SK-N-SH treated with all-trans-retinoic acid at 6 μM for 48 hours (cell line): ENCODE measurements around the gene MDC1.
A peak's percentile ranks its signal among the peaks of the same experiment; 100 is the strongest.

Experiments
- ATAC-seq: fragments of 200-7000 bp; cut with Tn5 transposase; 3 replicates; pipeline ENCODE4 v1.9.1; 2020; ENCODE audit warnings: mild to moderate bottlenecking, moderate library complexity
- ESRRG ChIP-seq: fragments of 250-450 bp; sonication (Bioruptor Pico); IDR thresholded peaks from 2 replicates; pipeline ENCODE4 v1.6.1; 2021; ENCODE audit warnings: mild to moderate bottlenecking
- GLIS3 ChIP-seq: fragments of 250-450 bp; sonication (Bioruptor Pico); IDR thresholded peaks from 2 replicates; pipeline ENCODE4 v1.5.0; 2020; ENCODE audit warnings: mild to moderate bottlenecking, moderate library complexity
- ISL1 ChIP-seq: fragments of 250-450 bp; sonication (Bioruptor Pico); IDR thresholded peaks from 2 replicates; pipeline ENCODE4 v2.1.2; 2022; ENCODE audit warnings: mild to moderate bottlenecking, moderate library complexity
- OSR1 ChIP-seq: fragments of 250-450 bp; sonication (Bioruptor Pico); IDR thresholded peaks from 2 replicates; pipeline ENCODE4 v1.8.0; 2022; ENCODE audit warnings: moderate library complexity, mild to moderate bottlenecking, inconsistent platforms
- RARB ChIP-seq: fragments of 250-450 bp; sonication (Bioruptor Pico); IDR thresholded peaks from 2 replicates; pipeline ENCODE4 v1.8.0; 2021; ENCODE audit warnings: mild to moderate bottlenecking, moderate library complexity
- SNAI2 ChIP-seq: fragments of 250-450 bp; sonication (Bioruptor Pico); IDR thresholded peaks from 2 replicates; pipeline ENCODE4 v1.5.0; 2020; ENCODE audit warnings: mild to moderate bottlenecking, moderate library complexity
- TCF4 ChIP-seq: fragments of 250-450 bp; sonication (Bioruptor Pico); IDR thresholded peaks from 2 replicates; pipeline ENCODE4 v1.8.0; 2021; ENCODE audit warnings: mild to moderate bottlenecking, moderate library complexity, borderline replicate concordance
- ZFP30 ChIP-seq: fragments of 450-650 bp; formaldehyde crosslinking; IDR thresholded peaks from 2 replicates; pipeline ENCODE4 v1.5.0; 2022; ENCODE audit warnings: mild to moderate bottlenecking, moderate library complexity
- ZNF565 ChIP-seq: fragments of 450-650 bp; formaldehyde crosslinking; conservative IDR thresholded peaks from 2 replicates; pipeline ENCODE4 v1.5.0; 2020; ENCODE audit warnings: low read depth, mild to moderate bottlenecking, moderate library complexity
- ZNF8 ChIP-seq: fragments of 450-650 bp; formaldehyde crosslinking; IDR thresholded peaks from 2 replicates; pipeline ENCODE4 v1.5.0; 2020; ENCODE audit warnings: mild to moderate bottlenecking, moderate library complexity
- TF ChIP-seq, protein P1 (sequence below): fragments of 250-450 bp; sonication (Bioruptor Pico); IDR thresholded peaks from 2 replicates; pipeline ENCODE4 v1.5.1; 2021; ENCODE audit warnings: mild to moderate bottlenecking, moderate library complexity
- TF ChIP-seq, protein P2 (sequence below): fragments of 250-450 bp; sonication (Bioruptor Pico); IDR thresholded peaks from 2 replicates; pipeline ENCODE4 v1.8.0; 2021; ENCODE audit warnings: low read depth, mild to moderate bottlenecking, moderate library complexity, borderline replicate concordance
- TF ChIP-seq, protein P3 (sequence below): fragments of 250-450 bp; sonication (Bioruptor Pico); IDR thresholded peaks from 2 replicates; pipeline ENCODE4 v1.5.0; 2020; ENCODE audit warnings: mild to moderate bottlenecking, moderate library complexity

Gene MDC1

DNA sequence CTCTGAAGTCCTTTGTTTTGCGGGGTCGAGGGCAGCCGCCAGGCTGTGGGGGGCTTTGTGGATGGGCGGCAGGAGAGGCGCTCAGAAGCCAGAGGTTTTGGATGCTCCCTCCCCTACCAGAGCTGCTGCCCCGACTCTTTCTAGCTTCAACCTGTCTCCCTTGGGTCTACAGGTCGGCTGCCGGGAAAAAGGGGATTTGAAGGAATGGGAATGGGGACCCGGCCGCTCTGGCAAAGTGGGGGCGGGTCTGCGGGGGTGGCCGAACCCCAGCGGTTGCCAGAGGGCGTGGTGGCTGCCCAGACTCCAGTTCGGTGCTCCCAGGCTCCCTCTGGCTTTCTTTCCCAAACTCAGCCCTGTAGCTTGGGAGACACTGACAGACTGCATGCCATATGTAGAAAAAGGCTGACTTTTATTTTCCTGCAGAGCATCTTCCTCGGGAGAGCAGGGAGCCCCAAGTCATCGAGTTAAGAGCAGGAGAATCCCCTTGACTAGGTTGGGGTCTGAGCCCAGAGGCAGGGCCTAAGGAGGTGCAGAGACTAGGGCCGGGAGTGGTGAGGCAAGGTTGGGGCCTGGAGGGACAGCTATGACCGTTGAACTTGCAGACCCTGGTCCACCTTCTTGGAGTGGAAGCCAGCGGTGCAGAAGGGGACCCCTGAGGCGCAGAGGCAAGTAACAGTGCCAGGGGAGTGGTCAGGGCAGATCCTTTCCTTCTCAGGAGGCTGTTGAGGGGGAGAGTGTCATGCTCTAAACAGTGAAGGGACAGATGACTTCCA lies 29.2 kb downstream of the MDC1 start:
- TF ChIP-seq, protein P1, sequence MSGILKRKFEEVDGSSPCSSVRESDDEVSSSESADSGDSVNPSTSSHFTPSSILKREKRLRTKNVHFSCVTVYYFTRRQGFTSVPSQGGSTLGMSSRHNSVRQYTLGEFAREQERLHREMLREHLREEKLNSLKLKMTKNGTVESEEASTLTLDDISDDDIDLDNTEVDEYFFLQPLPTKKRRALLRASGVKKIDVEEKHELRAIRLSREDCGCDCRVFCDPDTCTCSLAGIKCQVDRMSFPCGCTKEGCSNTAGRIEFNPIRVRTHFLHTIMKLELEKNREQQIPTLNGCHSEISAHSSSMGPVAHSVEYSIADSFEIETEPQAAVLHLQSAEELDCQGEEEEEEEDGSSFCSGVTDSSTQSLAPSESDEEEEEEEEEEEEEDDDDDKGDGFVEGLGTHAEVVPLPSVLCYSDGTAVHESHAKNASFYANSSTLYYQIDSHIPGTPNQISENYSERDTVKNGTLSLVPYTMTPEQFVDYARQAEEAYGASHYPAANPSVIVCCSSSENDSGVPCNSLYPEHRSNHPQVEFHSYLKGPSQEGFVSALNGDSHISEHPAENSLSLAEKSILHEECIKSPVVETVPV (CRISPR knock-in tag), result no peak
- TF ChIP-seq, protein P2, sequence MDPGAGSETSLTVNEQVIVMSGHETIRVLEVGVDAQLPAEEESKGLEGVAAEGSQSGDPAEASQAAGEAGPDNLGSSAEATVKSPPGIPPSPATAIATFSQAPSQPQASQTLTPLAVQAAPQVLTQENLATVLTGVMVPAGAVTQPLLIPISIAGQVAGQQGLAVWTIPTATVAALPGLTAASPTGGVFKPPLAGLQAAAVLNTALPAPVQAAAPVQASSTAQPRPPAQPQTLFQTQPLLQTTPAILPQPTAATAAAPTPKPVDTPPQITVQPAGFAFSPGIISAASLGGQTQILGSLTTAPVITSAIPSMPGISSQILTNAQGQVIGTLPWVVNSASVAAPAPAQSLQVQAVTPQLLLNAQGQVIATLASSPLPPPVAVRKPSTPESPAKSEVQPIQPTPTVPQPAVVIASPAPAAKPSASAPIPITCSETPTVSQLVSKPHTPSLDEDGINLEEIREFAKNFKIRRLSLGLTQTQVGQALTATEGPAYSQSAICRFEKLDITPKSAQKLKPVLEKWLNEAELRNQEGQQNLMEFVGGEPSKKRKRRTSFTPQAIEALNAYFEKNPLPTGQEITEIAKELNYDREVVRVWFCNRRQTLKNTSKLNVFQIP (CRISPR knock-in tag), result no peak
- no peak for TF ChIP-seq TCF4 (CRISPR knock-in tag)
- ATAC-seq, result peak; percentile 11

DNA sequence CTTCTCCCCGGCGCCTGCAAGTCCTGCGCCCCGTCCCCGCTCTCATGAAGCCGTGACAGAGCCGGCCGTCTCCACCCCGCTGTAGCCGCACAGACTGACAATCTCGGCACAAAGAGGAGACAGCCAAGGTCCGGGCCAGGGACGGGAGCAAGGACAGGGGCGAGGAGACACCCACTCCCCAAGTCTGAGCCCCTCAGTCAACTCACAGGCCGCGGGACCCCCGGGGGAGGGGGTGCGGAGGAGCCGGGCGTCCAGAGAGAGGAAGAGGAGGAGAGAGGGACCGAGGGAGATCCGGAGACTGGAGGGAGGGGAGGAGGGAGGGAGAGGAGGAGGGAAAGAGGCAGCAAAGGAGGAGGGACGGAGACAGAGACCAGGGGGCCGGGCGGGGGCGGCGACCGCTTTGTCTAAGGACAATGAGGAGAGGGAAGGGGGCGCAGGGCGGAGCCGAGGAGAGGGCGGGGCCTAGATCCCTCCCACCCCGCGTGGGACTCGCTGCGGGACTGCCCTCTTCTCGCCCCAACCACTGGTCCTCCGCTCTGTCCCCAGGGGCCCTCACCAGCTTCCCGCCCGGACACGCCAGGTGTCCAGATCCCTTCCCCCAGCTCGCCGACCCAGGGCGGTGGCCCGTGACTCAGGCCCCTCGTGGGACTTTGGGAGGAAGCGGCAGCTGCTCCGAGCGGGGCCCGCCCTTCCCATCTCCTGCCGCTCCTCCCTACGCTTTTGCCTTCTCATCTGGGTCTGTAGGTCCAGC lies 30.0 kb downstream of the MDC1 start:
- TF ChIP-seq, protein P2 (CRISPR knock-in tag), result no peak
- no peak for TF ChIP-seq ISL1 (CRISPR knock-in tag)
- no peak for TF ChIP-seq ZFP30 (CRISPR knock-in tag)
- TF ChIP-seq, protein P3, sequence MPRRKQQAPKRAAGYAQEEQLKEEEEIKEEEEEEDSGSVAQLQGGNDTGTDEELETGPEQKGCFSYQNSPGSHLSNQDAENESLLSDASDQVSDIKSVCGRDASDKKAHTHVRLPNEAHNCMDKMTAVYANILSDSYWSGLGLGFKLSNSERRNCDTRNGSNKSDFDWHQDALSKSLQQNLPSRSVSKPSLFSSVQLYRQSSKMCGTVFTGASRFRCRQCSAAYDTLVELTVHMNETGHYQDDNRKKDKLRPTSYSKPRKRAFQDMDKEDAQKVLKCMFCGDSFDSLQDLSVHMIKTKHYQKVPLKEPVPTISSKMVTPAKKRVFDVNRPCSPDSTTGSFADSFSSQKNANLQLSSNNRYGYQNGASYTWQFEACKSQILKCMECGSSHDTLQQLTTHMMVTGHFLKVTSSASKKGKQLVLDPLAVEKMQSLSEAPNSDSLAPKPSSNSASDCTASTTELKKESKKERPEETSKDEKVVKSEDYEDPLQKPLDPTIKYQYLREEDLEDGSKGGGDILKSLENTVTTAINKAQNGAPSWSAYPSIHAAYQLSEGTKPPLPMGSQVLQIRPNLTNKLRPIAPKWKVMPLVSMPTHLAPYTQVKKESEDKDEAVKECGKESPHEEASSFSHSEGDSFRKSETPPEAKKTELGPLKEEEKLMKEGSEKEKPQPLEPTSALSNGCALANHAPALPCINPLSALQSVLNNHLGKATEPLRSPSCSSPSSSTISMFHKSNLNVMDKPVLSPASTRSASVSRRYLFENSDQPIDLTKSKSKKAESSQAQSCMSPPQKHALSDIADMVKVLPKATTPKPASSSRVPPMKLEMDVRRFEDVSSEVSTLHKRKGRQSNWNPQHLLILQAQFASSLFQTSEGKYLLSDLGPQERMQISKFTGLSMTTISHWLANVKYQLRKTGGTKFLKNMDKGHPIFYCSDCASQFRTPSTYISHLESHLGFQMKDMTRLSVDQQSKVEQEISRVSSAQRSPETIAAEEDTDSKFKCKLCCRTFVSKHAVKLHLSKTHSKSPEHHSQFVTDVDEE (CRISPR knock-in tag), result no peak
- TF ChIP-seq RARB, result no peak
- TF ChIP-seq ZNF8 (CRISPR knock-in tag), result no peak
- no peak for TF ChIP-seq ESRRG (CRISPR knock-in tag)
- no peak for TF ChIP-seq ZNF565
- TF ChIP-seq OSR1 (CRISPR knock-in tag), result no peak
- no peak for TF ChIP-seq GLIS3 (CRISPR knock-in tag)
- TF ChIP-seq SNAI2 (CRISPR knock-in tag), result no peak
- TF ChIP-seq, all 23 proteins: peak for 0
- peak; percentile 64 for ATAC-seq

DNA sequence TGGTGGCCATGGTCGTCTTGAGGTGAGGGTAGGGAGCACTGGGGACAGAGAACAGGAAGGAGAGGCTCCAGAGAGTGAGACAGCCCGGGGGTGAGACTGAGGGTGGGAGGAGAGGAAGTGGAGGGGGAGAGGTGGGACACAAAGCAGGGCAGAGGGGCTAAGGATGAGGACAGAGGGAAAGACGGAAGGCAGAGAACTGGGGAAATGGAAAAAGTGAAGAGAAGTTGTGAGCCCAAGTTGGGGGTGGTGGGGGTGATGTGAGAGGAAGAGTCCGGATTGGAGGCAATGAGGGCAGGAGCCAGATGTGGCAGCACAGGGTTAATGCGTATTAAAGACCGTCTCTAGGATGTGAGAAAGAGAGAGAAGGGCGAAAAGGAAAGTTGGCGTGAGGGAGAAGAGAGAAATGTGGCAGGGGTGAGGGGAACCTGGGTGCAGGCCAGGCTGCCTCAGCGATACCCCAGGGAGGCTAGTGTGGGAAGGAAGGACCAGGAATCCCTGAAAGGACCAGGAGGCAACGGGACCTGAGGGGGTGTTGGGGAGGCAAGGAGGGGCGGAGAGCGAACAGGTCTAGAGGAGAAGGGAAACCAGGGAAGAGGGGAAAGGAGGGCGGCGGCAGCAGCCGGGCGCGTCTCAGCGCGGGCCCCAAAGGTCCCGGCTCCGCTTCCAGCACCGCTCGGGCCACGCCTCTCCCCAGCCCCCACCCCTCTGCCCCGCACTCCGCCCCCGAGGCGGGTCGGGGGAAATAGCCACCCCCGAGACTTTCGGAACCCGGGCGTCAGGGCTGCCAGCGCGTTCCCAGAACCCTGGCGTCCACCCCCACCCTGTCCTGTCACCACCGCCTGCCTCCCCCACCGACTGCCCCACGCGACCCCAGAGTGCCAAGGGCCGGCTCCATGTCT lies 30.8 kb downstream of the MDC1 start, which contains the start of gene PPP1R18:
Gene PPP1R18, minus strand, starts transcription at position 637 of the 899 bp plus-strand sequence. Its CDS starts 627 bp downstream, at position 10.
- TF ChIP-seq ZFP30 (CRISPR knock-in tag) (peak; percentile 64; the same call in 1 of the 2 replicates), SNAI2 (CRISPR knock-in tag) (no peak)
- ATAC-seq, result peak; percentile 44

DNA sequence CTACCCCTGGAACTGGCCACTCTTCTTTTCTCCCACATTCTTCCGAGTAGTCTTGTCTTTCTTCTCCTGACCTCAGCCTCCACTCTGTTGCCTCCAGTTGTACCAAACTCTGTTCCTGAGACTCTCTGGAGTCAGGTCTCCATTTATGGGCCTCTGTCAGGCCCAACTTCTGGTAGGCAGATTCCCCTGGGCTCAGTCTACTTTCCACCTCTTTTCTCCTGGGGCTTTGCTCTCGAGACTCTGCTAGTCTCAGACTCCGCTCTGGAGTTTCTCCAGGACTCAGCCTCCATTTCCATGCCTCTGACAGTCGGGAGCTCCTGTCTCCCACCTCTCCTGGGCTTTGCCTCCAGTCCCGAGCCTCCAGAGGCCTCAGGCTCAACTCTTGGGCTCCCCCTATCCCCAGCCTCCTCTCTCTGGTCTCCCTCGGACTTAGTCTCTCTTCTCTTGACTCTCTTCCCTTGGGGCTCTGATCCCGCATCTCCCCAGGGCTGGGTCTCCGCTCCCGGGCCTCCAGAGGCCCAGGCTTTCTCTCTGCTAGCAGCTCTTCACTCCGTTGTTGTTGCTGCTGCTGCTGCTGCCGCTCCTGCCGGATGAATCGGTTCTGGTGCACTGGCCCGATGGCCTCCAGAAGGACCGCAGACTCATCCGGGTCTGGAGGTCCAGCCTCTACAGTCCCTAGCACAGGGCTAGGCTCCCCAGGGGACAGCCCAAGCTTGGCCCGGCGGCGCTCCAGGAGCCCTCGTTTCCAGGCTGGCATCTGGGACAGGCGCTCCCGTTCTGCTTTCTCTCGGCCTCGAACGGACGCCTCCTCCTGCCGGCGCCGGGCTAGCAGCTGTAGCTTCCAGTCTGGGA lies 31.7 kb downstream of the MDC1 start:
- ATAC-seq, result no peak
- TF ChIP-seq OSR1 (CRISPR knock-in tag), result no peak
